ENCODE measurements around the gene PKP2. TPM values are rescaled to one million over a fixed set of nuclear protein-coding genes. Genes with fewer than 3 reads are reported as not detected.

Gene PKP2
- total and polyA plus RNA-seq, 2 of the 8 experiments (the other 6 are each of a cell fraction or from before 2014, with no cell fraction given), result 9.6 to 44.8 TPM

DNA sequence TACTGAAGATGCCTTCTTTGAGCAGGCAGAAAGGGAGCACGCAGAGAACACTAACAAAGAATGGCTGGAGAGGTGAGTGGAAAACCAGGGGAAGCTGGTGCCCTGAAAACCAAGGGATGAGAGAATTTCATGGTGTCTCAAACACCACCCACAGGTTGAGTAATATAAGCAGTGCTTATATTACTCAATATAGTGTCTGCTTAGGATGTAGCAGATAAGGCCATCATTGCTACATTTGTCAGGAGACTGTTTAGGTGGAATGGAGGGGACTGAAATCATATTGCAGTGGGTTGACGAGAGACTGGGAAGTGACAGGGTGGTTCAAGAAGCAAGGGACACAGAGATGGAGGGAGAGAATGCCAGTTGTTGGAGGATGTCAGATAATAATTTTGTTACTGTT is 20.6 kb downstream of the PKP2 start (continued):
- TF ChIP-seq ZNF274 (IDR thresholded peaks at IDR 0.05; ENCODE audit: borderline replicate concordance, extremely low read depth, low read length), result no peak
